ENCODE data around the gene OR14K1.

DNA sequence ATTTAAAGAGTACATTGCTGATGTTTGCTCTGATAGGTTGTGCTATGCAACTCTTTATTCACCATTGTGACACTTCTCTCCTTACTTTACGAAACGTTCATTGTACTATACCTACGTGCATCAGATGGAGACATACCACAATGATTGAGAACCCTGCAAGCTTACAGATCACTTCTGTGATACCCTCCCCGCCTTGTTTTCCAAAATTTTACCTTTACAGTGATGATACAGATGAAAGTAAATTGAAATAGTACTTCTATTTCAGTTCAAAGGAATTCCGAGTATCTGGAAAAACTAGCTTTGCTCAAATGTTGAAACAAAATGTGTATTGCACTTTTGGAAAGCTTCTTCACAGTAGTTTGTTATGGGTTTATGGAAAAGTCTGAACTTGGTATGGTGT, 3.3 kb downstream of the OR14K1 start:
- TF ChIP-seq, protein P1, sequence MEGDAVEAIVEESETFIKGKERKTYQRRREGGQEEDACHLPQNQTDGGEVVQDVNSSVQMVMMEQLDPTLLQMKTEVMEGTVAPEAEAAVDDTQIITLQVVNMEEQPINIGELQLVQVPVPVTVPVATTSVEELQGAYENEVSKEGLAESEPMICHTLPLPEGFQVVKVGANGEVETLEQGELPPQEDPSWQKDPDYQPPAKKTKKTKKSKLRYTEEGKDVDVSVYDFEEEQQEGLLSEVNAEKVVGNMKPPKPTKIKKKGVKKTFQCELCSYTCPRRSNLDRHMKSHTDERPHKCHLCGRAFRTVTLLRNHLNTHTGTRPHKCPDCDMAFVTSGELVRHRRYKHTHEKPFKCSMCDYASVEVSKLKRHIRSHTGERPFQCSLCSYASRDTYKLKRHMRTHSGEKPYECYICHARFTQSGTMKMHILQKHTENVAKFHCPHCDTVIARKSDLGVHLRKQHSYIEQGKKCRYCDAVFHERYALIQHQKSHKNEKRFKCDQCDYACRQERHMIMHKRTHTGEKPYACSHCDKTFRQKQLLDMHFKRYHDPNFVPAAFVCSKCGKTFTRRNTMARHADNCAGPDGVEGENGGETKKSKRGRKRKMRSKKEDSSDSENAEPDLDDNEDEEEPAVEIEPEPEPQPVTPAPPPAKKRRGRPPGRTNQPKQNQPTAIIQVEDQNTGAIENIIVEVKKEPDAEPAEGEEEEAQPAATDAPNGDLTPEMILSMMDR (IDR thresholded peaks at IDR 0.05), result no peak
- TF ChIP-seq POLR2A (IDR thresholded peaks at IDR 0.05), result no peak
